ENCODE measurements around the gene MACO1.

DNA sequence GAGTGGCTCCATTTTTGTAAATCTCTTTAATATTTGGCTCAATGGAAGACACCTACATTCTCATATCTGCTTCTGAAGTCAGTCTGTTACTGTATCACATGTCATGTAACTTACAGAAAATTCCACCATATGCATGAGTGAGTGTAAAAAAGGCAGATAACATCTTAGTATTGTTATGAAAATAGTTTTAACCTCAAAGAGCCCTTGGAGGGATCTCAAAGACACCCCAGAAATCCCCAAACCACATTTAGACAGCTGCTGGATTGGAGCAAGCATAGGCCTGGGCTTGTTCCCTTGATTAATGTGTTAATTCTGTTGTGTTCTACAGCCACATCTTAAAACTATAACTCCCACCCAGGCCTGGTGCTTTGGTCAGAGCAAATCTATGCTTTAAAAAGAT lies 16.9 kb downstream of the MACO1 start:
- no peak for TF ChIP-seq ZNF589 (CRISPR knock-in tag; IDR thresholded peaks at IDR 0.05; ENCODE audit: low read depth)
- TF ChIP-seq, protein P1, sequence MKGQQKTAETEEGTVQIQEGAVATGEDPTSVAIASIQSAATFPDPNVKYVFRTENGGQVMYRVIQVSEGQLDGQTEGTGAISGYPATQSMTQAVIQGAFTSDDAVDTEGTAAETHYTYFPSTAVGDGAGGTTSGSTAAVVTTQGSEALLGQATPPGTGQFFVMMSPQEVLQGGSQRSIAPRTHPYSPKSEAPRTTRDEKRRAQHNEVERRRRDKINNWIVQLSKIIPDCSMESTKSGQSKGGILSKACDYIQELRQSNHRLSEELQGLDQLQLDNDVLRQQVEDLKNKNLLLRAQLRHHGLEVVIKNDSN (CRISPR knock-in tag; IDR thresholded peaks at IDR 0.05): no peak
- TF ChIP-seq ZC3H4 (CRISPR knock-in tag; IDR thresholded peaks at IDR 0.05; ENCODE audit: borderline replicate concordance): no peak
- TF ChIP-seq SMARCC2 (IDR thresholded peaks at IDR 0.05; ENCODE audit: low read depth): no peak
- TF ChIP-seq XRCC4 (IDR thresholded peaks at IDR 0.05; ENCODE audit: extremely low read depth, insufficient read depth, insufficient read length): no peak
- no peak for TF ChIP-seq SLC30A9 (CRISPR knock-in tag; IDR thresholded peaks at IDR 0.05)
- TF ChIP-seq, protein P2, sequence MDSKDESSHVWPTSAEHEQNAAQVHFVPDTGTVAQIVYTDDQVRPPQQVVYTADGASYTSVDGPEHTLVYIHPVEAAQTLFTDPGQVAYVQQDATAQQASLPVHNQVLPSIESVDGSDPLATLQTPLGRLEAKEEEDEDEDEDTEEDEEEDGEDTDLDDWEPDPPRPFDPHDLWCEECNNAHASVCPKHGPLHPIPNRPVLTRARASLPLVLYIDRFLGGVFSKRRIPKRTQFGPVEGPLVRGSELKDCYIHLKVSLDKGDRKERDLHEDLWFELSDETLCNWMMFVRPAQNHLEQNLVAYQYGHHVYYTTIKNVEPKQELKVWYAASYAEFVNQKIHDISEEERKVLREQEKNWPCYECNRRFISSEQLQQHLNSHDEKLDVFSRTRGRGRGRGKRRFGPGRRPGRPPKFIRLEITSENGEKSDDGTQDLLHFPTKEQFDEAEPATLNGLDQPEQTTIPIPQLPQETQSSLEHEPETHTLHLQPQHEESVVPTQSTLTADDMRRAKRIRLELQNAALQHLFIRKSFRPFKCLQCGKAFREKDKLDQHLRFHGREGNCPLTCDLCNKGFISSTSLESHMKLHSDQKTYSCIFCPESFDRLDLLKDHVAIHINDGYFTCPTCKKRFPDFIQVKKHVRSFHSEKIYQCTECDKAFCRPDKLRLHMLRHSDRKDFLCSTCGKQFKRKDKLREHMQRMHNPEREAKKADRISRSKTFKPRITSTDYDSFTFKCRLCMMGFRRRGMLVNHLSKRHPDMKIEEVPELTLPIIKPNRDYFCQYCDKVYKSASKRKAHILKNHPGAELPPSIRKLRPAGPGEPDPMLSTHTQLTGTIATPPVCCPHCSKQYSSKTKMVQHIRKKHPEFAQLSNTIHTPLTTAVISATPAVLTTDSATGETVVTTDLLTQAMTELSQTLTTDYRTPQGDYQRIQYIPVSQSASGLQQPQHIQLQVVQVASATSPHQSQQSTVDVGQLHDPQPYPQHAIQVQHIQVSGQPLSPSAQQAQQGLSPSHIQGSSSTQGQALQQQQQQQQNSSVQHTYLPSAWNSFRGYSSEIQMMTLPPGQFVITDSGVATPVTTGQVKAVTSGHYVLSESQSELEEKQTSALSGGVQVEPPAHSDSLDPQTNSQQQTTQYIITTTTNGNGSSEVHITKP (IDR thresholded peaks at IDR 0.05; ENCODE audit: partially characterized antibody): no peak
- TF ChIP-seq CHCHD3 (CRISPR knock-in tag; IDR thresholded peaks at IDR 0.05): no peak
- no peak for TF ChIP-seq CREB1 (IDR thresholded peaks at IDR 0.05)
- no peak for TF ChIP-seq CREB1 (CRISPR knock-in tag; IDR thresholded peaks at IDR 0.05)
- TF ChIP-seq, protein P3, sequence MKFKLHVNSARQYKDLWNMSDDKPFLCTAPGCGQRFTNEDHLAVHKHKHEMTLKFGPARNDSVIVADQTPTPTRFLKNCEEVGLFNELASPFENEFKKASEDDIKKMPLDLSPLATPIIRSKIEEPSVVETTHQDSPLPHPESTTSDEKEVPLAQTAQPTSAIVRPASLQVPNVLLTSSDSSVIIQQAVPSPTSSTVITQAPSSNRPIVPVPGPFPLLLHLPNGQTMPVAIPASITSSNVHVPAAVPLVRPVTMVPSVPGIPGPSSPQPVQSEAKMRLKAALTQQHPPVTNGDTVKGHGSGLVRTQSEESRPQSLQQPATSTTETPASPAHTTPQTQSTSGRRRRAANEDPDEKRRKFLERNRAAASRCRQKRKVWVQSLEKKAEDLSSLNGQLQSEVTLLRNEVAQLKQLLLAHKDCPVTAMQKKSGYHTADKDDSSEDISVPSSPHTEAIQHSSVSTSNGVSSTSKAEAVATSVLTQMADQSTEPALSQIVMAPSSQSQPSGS (CRISPR knock-in tag; IDR thresholded peaks at IDR 0.05): no peak
- TF ChIP-seq, protein P4, sequence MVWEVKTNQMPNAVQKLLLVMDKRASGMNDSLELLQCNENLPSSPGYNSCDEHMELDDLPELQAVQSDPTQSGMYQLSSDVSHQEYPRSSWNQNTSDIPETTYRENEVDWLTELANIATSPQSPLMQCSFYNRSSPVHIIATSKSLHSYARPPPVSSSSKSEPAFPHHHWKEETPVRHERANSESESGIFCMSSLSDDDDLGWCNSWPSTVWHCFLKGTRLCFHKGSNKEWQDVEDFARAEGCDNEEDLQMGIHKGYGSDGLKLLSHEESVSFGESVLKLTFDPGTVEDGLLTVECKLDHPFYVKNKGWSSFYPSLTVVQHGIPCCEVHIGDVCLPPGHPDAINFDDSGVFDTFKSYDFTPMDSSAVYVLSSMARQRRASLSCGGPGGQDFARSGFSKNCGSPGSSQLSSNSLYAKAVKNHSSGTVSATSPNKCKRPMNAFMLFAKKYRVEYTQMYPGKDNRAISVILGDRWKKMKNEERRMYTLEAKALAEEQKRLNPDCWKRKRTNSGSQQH (CRISPR knock-in tag; IDR thresholded peaks at IDR 0.05): no peak
- TF ChIP-seq FOXM1 (IDR thresholded peaks at IDR 0.05; ENCODE audit: low read depth): no peak
- no peak for TF ChIP-seq FOXM1 (CRISPR knock-in tag; IDR thresholded peaks at IDR 0.05; ENCODE audit: low read depth)
- no peak for TF ChIP-seq FOS (IDR thresholded peaks at IDR 0.05; ENCODE audit: extremely low read depth, insufficient read length)
- no peak for TF ChIP-seq CEBPG (CRISPR knock-in tag; IDR thresholded peaks at IDR 0.05)
- no peak for TF ChIP-seq CEBPG (tag; conservative IDR thresholded peaks at IDR 0.05 in 1 of 2, IDR thresholded peaks at IDR 0.05 in 1 of 2)

Measured in K562 (cell line).